Body of pancreas (tissue), 4 donors: ENCODE measurements around the gene COL8A1.

Experiments used
- CTCF ChIP-seq, 7 experiments: fragments of 450-650 bp in 4 of 7; fragments of 200-600 bp in 3 of 7; sonication (generic) in 3 of 7; IDR thresholded peaks; one replicate each; pipeline ENCODE4 v1.5.1; 2016 to 2019; ENCODE audit warnings: antibody characterized with exemption in 7 of 7
- POLR2A ChIP-seq, 3 donors: fragments of 450-650 bp; IDR thresholded peaks; one replicate each; pipeline ENCODE4 v1.6.1; 2016; ENCODE audit warnings: antibody characterized with exemption in 3 of 3, mild to moderate bottlenecking in 2 of 3

GRCh38 chr3:99670556-99670950 is 32.2 kb downstream of the COL8A1 start:
- no peak for TF ChIP-seq CTCF (IDR thresholded peaks at IDR 0.05)
- no peak for TF ChIP-seq POLR2A (IDR thresholded peaks at IDR 0.05)
